Esophagus squamous epithelium (tissue), 4 donors: ENCODE results near the gene HNRNPH2.

Source experiments
- POLR2A ChIP-seq, 4 donors: fragments of 450-650 bp; IDR thresholded peaks; one replicate each; pipeline ENCODE4 v1.6.1; 2017; ENCODE audit warnings: antibody characterized with exemption in 4 of 4, mild to moderate bottlenecking in 4 of 4, moderate library complexity in 3 of 4
- TF ChIP-seq, protein P1 (sequence below), 6 experiments: fragments of 450-650 bp in 4 of 6; fragments of 200-600 bp in 2 of 6; sonication (generic) in 2 of 6; IDR thresholded peaks; one replicate each; pipeline ENCODE4 v1.5.1; 2016 to 2019; ENCODE audit warnings: antibody characterized with exemption in 6 of 6, mild to moderate bottlenecking in 4 of 6, moderate library complexity in 4 of 6

DNA sequence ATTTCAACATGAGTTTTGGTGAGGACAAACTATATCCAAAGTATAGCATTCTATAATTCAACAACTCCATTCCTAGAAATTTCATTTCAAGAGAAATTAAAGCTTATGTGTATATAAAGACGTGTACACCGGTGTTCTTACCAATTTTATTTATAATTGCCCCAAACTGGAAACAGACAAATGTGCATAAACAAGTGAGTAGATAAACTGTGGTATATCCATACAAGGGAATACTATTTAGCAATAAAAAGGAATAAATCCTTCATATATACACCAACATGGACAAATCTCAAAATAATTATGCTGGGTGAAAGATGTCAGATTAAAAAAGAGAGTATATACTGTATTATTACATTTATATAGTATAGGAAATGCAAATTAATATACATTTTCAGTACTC, 19.9 kb downstream of the HNRNPH2 start:
- TF ChIP-seq, protein P1, sequence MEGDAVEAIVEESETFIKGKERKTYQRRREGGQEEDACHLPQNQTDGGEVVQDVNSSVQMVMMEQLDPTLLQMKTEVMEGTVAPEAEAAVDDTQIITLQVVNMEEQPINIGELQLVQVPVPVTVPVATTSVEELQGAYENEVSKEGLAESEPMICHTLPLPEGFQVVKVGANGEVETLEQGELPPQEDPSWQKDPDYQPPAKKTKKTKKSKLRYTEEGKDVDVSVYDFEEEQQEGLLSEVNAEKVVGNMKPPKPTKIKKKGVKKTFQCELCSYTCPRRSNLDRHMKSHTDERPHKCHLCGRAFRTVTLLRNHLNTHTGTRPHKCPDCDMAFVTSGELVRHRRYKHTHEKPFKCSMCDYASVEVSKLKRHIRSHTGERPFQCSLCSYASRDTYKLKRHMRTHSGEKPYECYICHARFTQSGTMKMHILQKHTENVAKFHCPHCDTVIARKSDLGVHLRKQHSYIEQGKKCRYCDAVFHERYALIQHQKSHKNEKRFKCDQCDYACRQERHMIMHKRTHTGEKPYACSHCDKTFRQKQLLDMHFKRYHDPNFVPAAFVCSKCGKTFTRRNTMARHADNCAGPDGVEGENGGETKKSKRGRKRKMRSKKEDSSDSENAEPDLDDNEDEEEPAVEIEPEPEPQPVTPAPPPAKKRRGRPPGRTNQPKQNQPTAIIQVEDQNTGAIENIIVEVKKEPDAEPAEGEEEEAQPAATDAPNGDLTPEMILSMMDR (IDR thresholded peaks at IDR 0.05), result no peak
- no peak for TF ChIP-seq POLR2A (IDR thresholded peaks at IDR 0.05)
